Fibroblast of the aortic adventitia (primary cell): ENCODE results near the gene HSPA1B. TPM values are rescaled to one million over a fixed set of nuclear protein-coding genes. Genes with fewer than 3 reads are reported as not detected.
"Not testable (repeated sequence)": the region's sequence is repeated elsewhere in the genome, so short reads cannot be mapped to it uniquely, and the experiment has no call there.

Experiments
- DNase-seq: peaks from one replicate; pipeline ENCODE4 v3.0.0-alpha.2; 2010; ENCODE audit warnings: low read depth
- H3K4me3 ChIP-seq: 2 replicates; pipeline ENCODE4 v1.5.1; 2011; ENCODE audit warnings: low read depth, mild to moderate bottlenecking, control low read depth, low read length, moderate library complexity
- total RNA-seq: library from RNA; depleted of rRNA; stranded (reverse); fragments of >200 nt; gene quantifications from 2 replicates; pipeline ENCODE4 v1.2.3, GENCODE V29; 2012; ENCODE audit warnings: low replicate concordance
- TF ChIP-seq, protein P1 (sequence below): IDR thresholded peaks from 2 replicates; pipeline ENCODE4 v1.5.1; 2011; ENCODE audit warnings: mild to moderate bottlenecking, low read length, control low read depth, inconsistent platforms; ENCODE audit not compliant: insufficient read depth

Gene HSPA1B
- total RNA-seq, 1 donor, result 112 TPM

DNA sequence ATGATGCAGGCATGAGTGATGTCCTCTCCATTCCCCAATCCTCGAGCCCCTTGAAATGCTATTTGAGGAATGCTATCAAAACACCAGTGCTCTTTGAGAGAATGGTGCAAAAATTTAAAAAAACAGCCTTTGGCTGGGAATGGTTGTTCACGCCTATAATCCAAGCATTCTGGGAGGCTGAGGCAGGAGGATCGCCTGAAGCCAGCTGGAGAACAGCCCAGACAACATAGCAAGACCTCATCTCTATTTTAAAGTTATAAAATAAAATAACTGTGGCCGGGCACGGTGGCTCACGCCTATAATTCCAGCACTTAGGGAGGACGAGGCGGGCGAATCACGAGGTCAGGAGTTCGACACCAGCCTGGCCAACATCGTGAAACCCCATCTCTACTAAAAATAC is 27.8 kb upstream of the HSPA1B start:
- peak; percentile 85 for DNase-seq
- no peak overlapping the region for H3K4me3 ChIP-seq
- TF ChIP-seq, protein P1, sequence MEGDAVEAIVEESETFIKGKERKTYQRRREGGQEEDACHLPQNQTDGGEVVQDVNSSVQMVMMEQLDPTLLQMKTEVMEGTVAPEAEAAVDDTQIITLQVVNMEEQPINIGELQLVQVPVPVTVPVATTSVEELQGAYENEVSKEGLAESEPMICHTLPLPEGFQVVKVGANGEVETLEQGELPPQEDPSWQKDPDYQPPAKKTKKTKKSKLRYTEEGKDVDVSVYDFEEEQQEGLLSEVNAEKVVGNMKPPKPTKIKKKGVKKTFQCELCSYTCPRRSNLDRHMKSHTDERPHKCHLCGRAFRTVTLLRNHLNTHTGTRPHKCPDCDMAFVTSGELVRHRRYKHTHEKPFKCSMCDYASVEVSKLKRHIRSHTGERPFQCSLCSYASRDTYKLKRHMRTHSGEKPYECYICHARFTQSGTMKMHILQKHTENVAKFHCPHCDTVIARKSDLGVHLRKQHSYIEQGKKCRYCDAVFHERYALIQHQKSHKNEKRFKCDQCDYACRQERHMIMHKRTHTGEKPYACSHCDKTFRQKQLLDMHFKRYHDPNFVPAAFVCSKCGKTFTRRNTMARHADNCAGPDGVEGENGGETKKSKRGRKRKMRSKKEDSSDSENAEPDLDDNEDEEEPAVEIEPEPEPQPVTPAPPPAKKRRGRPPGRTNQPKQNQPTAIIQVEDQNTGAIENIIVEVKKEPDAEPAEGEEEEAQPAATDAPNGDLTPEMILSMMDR, result no peak

DNA sequence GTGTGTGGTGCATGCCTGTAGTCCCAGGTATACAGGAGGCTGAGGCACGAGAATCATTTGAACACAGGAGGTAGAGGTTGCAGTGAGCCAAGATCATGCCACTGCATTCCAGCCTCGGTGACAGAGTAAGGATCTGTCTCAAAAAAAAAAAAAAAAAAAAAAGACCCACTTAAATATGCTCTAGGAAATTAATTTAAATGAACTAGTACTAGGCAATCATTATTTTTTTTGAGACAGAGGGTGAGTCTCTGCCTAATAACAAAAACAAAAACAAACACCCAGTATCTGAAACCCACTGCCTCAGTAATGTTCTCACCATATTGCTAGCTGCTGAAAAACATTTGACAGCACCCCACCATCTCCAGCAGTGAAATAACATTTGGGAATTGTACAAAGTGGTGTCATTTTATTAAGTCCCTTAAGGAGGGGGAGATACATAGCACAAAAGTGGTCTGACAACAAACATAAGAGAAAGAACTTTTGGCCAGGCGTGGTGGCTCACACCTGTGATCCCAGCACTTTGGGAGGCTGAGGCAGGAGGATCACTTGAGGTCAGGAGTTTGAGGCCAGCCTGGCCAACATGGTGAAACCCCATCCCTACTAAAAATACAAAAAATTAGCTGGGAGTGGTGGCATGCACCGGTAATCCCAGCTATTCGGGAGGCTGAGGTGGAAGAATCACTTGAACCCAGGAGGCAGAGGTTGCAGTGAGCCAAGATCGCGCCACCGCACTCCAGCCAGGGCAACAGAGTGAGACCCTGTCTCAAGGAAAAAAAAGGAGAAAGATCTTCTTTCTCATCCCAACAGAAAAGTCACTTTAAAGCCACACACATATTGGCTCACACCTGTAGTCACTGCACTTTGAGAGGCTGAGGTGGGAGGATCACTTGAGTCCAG is 26.3 kb upstream of the HSPA1B start:
- H3K4me3 ChIP-seq, DNase-seq: not testable (repeated sequence)

DNA sequence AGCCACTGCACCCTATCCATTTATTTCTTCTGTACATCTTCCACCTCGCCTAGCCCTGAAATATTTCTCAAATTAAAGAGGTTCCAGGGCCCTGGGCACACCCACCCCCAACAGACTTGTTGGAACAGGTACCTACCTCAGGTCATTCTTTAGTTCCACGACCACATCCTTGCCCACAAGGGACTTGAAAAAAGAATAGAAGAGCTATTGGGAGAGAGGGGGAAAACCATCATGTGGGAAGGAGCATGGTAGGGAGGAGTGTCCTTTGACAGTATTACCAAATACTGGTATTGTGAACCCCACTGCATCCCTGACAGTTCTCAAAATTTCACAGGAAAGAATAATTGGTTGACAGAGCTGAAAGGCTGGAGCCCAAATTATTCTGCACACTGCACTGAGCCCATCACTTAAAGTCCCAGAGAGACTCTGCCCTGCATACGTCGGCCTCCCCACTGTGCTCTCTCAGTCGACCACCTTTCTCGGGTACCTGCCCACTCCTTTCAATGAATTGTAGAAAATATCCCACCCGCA is 21.5 kb upstream of the HSPA1B start:
- TF ChIP-seq, protein P1, result no peak
- peak overlapping the region; percentile 84 for H3K4me3 ChIP-seq
- no peak for DNase-seq

DNA sequence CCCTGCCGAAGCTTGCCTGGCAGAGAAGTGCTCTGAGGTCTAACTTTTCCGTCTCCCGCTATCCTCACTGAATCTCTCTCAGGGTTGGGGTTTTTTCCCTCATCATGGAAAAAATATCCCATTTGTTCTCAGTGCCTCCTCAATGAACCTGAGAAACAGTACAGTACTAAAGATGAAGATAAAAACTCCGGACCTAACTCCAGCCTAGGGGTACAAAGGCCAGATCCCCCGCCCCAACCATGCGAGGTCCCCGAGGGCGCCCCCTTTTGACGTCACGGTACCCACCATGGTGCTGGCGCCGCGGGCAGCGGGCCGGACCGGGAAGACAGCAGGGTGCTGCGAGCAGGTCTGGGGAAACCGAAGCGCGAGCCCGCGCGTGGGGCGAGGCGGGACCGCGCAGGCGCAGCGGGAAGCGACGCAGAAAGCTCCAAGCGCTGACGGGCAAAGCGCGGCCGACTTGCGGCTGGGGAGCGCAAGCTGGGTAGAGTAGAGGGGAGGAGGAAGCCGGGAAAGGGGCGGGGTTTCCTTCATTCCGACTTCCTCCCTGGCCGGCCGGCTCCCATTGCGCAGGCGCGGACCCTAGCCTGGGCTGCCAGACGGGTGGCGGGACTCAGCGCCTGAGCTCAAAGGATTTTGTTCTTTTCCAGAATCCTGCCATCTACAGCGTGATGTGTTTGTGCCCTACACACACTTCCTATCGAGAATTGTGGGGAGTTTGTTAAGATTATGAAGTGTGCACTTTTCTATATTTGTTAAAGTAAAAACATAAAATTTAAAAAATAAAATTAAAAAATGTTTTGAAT is 20.9 kb upstream of the HSPA1B start, which contains the start of gene LSM2:
LSM2 (minus strand) TSS at position 497 of the 803 bp plus-strand sequence; CDS start at position 288, 209 bp downstream.
- TF ChIP-seq, protein P1, result no peak
- DNase-seq, result peak; percentile 97
- peak within 1 kb of the TSS; percentile 84 for H3K4me3 ChIP-seq

DNA sequence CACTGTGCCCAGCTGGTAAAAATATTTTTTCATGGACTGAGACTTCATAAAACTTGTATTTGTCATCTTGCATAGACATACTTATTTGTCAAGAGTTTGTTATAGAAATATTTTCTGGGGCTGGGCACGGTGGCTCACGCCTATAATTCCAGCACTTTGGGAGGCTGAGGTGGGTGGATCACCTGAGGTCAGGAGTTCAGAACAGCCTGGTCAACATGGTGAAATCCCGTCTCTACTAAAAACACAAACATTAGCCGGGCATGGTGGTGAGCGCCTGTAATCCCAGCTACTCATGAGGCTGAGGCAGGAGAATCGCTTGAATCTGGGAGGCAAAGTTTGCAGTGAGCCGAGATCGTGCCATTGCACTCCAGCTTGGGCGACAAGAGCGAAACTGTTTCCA is 18.9 kb upstream of the HSPA1B start:
- not testable (repeated sequence) for H3K4me3 ChIP-seq, DNase-seq

DNA sequence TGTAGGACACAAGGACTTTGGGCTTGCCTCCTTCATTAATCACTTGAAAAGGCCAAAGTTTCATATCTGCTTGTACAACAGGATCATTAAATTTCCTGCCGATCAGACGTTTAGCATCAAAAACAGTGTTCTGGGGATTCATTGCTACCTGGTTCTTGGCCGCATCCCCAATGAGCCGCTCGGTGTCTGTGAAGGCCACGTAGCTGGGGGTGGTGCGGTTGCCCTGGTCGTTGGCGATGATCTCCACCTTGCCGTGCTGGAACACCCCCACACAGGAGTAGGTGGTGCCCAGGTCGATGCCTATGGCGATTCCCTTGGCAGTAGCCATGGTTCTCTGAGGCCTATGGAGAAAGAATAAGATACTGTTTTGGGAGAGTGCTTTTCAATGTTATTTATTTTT is 15.9 kb upstream of the HSPA1B start:
- no peak overlapping the region for H3K4me3 ChIP-seq
- no peak for DNase-seq
- TF ChIP-seq, protein P1, result no peak

DNA sequence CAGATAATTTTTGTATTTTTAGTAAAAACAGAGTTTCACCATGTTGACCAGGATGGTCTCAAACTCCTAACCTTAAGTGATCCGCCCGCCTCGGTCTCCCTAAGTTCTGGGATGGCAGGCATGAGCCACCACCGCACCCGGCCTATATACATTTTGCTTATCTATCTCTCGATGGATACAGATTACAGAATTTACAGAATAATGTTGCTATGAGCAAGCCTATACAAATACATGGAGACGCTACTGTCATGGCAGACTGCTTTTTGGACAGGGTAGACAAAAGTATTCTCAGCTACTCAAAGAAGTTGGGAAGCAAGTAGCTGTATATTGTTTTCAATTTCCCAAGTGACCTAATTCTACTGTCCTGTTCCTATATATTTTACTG is 14.1 kb upstream of the HSPA1B start:
- TF ChIP-seq, protein P1, result no peak
- H3K4me3 ChIP-seq, result no peak overlapping the region
- DNase-seq, result no peak
